OCI-LY3 (cell line): ENCODE measurements around the gene OPRL1.

ENCODE experiments used
- H2AFZ ChIP-seq: fragments of 200-600, 300-600 bp; shearing (Covaris generic); 2 replicates; pipeline ENCODE4 v1.6.0; 2014; ENCODE audit warnings: antibody characterized with exemption, low read depth, low read length
- H3K27ac ChIP-seq: fragments of 200-600, 300-600 bp; sonication (generic); 2 replicates; pipeline ENCODE4 v1.5.1; 2014; ENCODE audit warnings: mild to moderate bottlenecking, low read length, moderate library complexity, mixed read lengths
- H3K27me3 ChIP-seq: fragments of 200-600, 300-600 bp; sonication (generic); 2 replicates; pipeline ENCODE4 v1.6.1; 2014; ENCODE audit warnings: low read depth, low read length, mixed read lengths
- H3K36me3 ChIP-seq: fragments of 200-600, 300-600 bp; sonication (generic); replicated peaks from 2 replicates; pipeline ENCODE3; 2014; ENCODE audit warnings: low read depth, low read length, mixed read lengths
- H3K4me1 ChIP-seq: fragments of 300-600, 200-600 bp; sonication (generic); 2 replicates; pipeline ENCODE4 v1.6.1; 2014; ENCODE audit warnings: low read length, mixed read lengths
- H3K4me2 ChIP-seq: fragments of 200-600, 300-600 bp; sonication (generic); 2 replicates; pipeline ENCODE4 v1.6.1; 2014; ENCODE audit warnings: low read length, mixed read lengths
- H3K4me3 ChIP-seq: fragments of 300-600, 200-600 bp; sonication (generic); 2 replicates; pipeline ENCODE4 v1.5.1; 2014; ENCODE audit warnings: antibody characterized with exemption, mild to moderate bottlenecking, low read length, moderate library complexity
- H3K79me2 ChIP-seq: fragments of 300-600, 200-600 bp; shearing (Covaris generic); 2 replicates; pipeline ENCODE4 v1.6.1; 2014; ENCODE audit warnings: mild to moderate bottlenecking, low read length, mixed read lengths
- H3K9ac ChIP-seq: fragments of 300-600, 200-600 bp; shearing (Covaris generic); 2 replicates; pipeline ENCODE4 v1.6.0; 2014; ENCODE audit warnings: mild to moderate bottlenecking, low read length, moderate library complexity
- H3K9me3 ChIP-seq: fragments of 200-600, 300-600 bp; shearing (Covaris generic); 2 replicates; pipeline ENCODE4 v1.6.1; 2014; ENCODE audit warnings: low read length, mixed read lengths; ENCODE audit not compliant: insufficient read depth
- H4K20me1 ChIP-seq: fragments of 200-600, 300-600 bp; sonication (generic); 2 replicates; pipeline ENCODE4 v1.6.1; 2016; ENCODE audit warnings: low read length, mixed read lengths; ENCODE audit not compliant: insufficient read depth
- CTCF ChIP-seq: fragments of 200-600, 300-600 bp; sonication (generic); IDR thresholded peaks from 2 replicates; pipeline ENCODE4 v1.5.1; 2014; ENCODE audit warnings: antibody characterized with exemption, low read length, low read depth
- EZH2phosphoT487 ChIP-seq: fragments of 200-600 bp; shearing (Covaris generic); IDR thresholded peaks from 2 replicates; pipeline ENCODE4 v1.6.1; 2018; ENCODE audit warnings: antibody characterized with exemption, mixed run types, low read depth

OPRL1 gene

DNA sequence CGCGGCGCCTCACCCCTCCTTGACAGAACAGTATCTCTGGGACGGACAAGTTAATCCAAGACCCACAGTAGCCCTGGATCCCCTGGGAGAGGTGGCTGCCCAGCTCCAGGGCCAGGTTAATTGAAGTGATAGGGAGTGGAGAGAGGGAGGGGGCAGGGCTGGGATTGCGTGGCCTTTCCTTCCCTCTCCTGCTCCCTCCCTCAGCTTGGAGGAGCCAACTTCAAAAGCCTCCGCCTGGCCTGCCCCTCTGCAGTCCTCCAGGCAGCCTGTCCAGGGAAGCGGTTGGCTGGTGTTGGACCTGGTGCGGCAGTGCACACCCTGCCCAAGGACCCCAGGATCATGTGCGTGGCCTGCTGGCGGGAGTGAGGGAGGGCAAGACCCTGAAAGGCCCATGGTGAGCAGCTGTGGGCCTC is 43.9 kb upstream of the OPRL1 start, which contains the start of gene C20orf204:
TSS of gene C20orf204 (plus strand) at position 250 of the 413 bp plus-strand sequence. CDS start at position 392, 142 bp downstream.
- Histone ChIP-seq H3K79me2 (no peaks in the 10 kb centered on the region), H3K9me3 (no peaks in the 10 kb centered on the region), H3K4me2 (peak within 1 kb of the TSS; percentile 34), H3K27me3 (no peaks in the 10 kb centered on the region), H3K27ac (peak within 1 kb of the TSS; percentile 41), H4K20me1 (no peaks in the 10 kb centered on the region), H3K4me1 (peaks cover 43% of the 10 kb centered on the region), H3K4me3 (peak within 1 kb of the TSS; percentile 0; the same call in 1 of the 2 replicates), H3K36me3 (peaks cover 7% of the 10 kb centered on the region), H2AFZ (no peak within 1 kb of the TSS), H3K9ac (peak within 1 kb of the TSS; percentile 1; the same call in 1 of the 2 replicates)
- TF ChIP-seq EZH2phosphoT487 = no peak
- no peak for TF ChIP-seq CTCF

DNA sequence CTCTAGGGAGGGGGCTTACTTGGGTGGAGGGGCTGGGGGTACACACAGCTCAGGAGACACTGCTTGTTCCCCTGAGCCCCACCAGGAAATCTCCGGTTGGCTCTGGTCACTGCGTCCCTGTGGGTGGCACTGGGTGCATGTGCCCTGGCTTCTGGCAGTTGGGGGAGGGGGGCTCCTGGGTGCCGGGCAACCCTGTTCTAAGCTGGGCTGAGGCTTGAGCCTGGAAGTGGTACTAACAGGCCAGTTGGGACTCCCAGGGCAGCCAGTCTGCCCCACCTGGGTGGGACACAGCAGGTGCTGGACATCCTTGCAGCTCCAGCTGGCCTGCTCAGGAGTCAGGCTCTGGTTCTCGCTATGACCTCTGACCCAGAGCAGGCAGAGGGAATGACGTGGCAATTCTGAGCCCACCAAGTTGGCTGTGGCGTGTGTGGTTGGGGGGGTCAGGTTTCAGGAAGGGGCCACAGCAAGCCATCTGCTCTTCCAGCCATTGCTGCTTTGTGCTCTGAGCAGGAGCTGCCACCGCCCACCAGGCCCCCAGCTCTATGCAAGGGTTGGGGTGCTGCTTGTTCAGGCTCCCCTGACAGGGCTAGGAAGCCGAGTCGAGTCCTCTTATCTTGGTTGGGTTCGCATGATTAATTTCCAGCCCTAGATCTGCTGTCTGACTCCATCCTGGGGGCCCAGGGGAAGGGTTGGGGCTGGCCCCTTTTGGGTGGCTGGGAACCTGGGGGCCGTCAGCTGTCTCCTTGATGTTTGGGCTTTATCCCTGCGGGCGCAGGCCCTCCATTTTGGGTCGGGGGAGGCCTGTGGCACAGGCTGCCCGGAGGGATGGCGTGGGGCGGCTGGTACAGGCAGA is 43.3 kb upstream of the OPRL1 start:
- Histone ChIP-seq H3K27ac (peak overlapping the region; percentile 41), H3K4me1 (peaks cover 50% of the 10 kb centered on the region), H2AFZ (no peak overlapping the region), H3K79me2 (no peaks in the 10 kb centered on the region), H3K4me3 (peak overlapping the region; percentile 0; the same call in 1 of the 2 replicates), H4K20me1 (no peaks in the 10 kb centered on the region), H3K9me3 (no peaks in the 10 kb centered on the region), H3K4me2 (peak overlapping the region; percentile 34), H3K27me3 (no peaks in the 10 kb centered on the region), H3K36me3 (peaks cover 6% of the 10 kb centered on the region), H3K9ac (peak overlapping the region; percentile 1; the same call in 1 of the 2 replicates)
- TF ChIP-seq CTCF = no peak
- no peak for TF ChIP-seq EZH2phosphoT487

GRCh38 chr20:64037199-64037497 is 42.7 kb upstream of the OPRL1 start:
- peaks cover 5% of the 10 kb centered on the region for H3K36me3 ChIP-seq
- H3K4me3 ChIP-seq = peak overlapping the region; percentile 0; the same call in 1 of the 2 replicates
- H3K4me2 ChIP-seq = peak overlapping the region; percentile 34
- TF ChIP-seq CTCF = no peak
- no peak for TF ChIP-seq EZH2phosphoT487
- H3K27me3 ChIP-seq = no peaks in the 10 kb centered on the region
- peak overlapping the region; percentile 41 for H3K27ac ChIP-seq
- H3K9ac ChIP-seq = peak overlapping the region; percentile 1; the same call in 1 of the 2 replicates
- no peak overlapping the region for H2AFZ ChIP-seq
- H3K79me2 ChIP-seq = no peaks in the 10 kb centered on the region
- no peaks in the 10 kb centered on the region for H3K9me3 ChIP-seq
- H3K4me1 ChIP-seq = peaks cover 53% of the 10 kb centered on the region
- H4K20me1 ChIP-seq = no peaks in the 10 kb centered on the region

DNA sequence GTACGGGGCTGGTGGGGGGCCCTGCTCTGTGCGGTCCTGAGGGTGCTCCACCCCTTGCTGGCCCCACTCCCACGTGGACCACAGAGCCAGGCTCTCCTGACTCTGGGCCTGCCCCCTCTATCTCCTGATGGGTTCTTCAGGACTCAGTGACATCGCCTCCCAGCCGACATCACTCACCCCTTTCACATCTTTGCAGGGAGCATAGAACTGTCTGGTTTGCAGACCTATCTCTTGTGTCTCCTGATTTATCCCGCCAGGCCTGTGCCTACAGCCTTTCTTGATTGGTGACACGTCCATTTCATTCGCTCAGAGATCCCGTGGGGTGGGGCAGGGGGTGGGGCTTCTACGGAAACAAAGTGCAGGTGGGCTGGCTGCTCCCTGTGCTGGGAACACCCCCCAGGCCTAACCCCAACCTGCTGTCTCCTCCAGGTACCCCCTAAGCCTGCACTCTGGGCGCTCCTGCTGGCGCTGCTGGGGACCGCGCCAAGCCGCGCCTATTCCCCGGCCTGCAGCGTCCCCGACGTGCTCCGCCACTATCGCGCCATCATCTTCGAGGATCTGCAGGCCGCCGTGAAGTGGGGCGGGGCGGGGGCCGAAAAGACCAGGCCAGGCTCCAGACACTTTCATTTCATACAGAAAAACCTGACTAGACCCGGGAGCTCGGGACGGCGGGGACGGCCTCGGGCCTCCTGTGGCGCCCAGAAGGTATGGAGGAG is 42.2 kb upstream of the OPRL1 start:
- Histone ChIP-seq H3K27ac (no peak overlapping the region), H3K9ac (peak overlapping the region; percentile 1; the same call in 1 of the 2 replicates), H3K27me3 (no peaks in the 10 kb centered on the region), H3K4me2 (peak overlapping the region; percentile 93), H3K4me1 (peaks cover 53% of the 10 kb centered on the region), H3K79me2 (no peaks in the 10 kb centered on the region), H4K20me1 (no peaks in the 10 kb centered on the region), H3K9me3 (no peaks in the 10 kb centered on the region), H3K4me3 (peak overlapping the region; percentile 83), H3K36me3 (no peaks in the 10 kb centered on the region), H2AFZ (no peak overlapping the region)
- TF ChIP-seq EZH2phosphoT487 (no peak), CTCF (no peak)
